Activated CD8-positive, alpha-beta T cell treated with anti-CD3 and anti-CD28 coated beads for 36 hours (primary cell): ENCODE data around the gene RUFY4. TPM values are rescaled to one million over a fixed set of nuclear protein-coding genes. Genes with fewer than 3 reads are reported as not detected.

Source experiments
- ATAC-seq: fragments of 200-7000 bp; cut with Tn5 transposase; one replicate; pipeline ENCODE4 v1.10.0; 2021; ENCODE audit warnings: mild to moderate bottlenecking, moderate library complexity
- CTCF ChIA-PET: fragments of 350-600 bp; sonication (Branson Sonifier 250); formaldehyde crosslinking; loops from one replicate; lab custom pipeline; 2021; ENCODE audit warnings: antibody characterized with exemption; lab: Charles Lee
- POLR2A ChIA-PET: fragments of 350-600 bp; sonication (Branson Sonifier 250); formaldehyde crosslinking; loops from one replicate; lab custom pipeline; 2021; ENCODE audit warnings: antibody characterized with exemption; lab: Charles Lee
- DNase-seq: peaks from one replicate; pipeline ENCODE4 v3.0.0-alpha.2; 2020
- H3K27ac Mint-ChIP-seq: one replicate; pipeline ENCODE4 v1.8.0; 2021; ENCODE audit warnings: mild to moderate bottlenecking, mixed read lengths
- H3K27me3 Mint-ChIP-seq: one replicate; pipeline ENCODE4 v1.8.0; 2021; ENCODE audit warnings: mixed read lengths
- H3K36me3 Mint-ChIP-seq: one replicate; pipeline ENCODE4 v1.8.0; 2021; ENCODE audit warnings: low read depth, mixed read lengths
- H3K4me1 Mint-ChIP-seq: one replicate; pipeline ENCODE4 v1.8.0; 2021; ENCODE audit warnings: low read depth, mixed read lengths
- H3K4me3 Mint-ChIP-seq: one replicate; pipeline ENCODE4 v1.8.0; 2021; ENCODE audit warnings: mild to moderate bottlenecking, moderate library complexity, mixed read lengths
- H3K9me3 Mint-ChIP-seq: one replicate; pipeline ENCODE4 v1.8.0; 2021; ENCODE audit warnings: mixed read lengths
- intact Hi-C: fragments of 100-400 bp; cut with micrococcal nuclease; formaldehyde crosslinking; loops from one replicate; pipeline ENCODE4 v1.10.0; 2022
- total RNA-seq, 2 experiments: library from RNA; stranded (reverse); gene quantifications; one replicate each; pipeline ENCODE4 v1.2.3, GENCODE V29; 2021
- TF ChIP-seq, protein P1 (sequence below): fragments of 200-600 bp; IDR thresholded peaks from one replicate; pipeline ENCODE4 v1.8.0; 2022; ENCODE audit warnings: antibody characterized with exemption, mild to moderate bottlenecking

The RUFY4 gene
- total RNA-seq, 2 experiments from 2014 or later: 0.76 to 0.88 TPM

DNA sequence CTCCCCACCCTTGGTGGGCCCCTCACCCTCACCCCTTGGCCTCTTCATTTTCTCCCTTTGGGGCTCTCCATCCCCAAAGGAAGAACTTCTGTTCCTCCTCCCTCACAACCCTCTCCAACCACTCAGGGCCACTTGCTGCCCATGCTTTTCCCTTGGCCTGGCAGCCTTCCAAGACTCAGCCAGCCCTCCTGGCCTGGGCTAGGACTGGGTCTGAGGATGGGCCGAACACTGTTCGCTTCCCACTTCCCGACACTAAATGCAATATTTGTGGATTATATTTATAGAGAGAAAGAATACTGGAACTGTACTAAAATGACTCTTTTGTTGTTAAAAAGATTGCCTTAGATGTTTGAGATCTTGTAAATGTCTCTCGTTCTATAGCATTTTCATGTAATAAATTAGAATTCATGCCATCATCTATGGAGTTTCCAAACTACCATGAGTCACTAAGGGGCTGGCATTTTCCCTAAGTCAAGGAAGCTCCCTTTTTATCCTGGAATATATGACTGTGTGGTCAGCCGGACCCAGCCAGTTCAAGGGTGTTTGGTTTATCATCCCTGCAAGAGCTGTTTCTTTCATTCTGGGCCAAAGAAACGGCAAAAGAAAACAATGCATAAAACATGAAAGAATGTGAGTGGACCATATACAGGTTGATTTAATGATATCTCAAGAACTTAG, 60.5 kb downstream of the RUFY4 start:
- ChIA-PET POLR2A (no interaction called here), CTCF (no interaction called here)
- Mint-ChIP-seq H3K27ac (no peak overlapping the region), H3K4me3 (no peak overlapping the region), H3K27me3 (peaks cover 10% of the 10 kb centered on the region), H3K9me3 (no peaks in the 10 kb centered on the region), H3K4me1 (peaks cover 8% of the 10 kb centered on the region), H3K36me3 (no peaks in the 10 kb centered on the region)
- intact Hi-C loops: no loop called here
- no peak for ATAC-seq
- DNase-seq: no peak
- TF ChIP-seq, protein P1, sequence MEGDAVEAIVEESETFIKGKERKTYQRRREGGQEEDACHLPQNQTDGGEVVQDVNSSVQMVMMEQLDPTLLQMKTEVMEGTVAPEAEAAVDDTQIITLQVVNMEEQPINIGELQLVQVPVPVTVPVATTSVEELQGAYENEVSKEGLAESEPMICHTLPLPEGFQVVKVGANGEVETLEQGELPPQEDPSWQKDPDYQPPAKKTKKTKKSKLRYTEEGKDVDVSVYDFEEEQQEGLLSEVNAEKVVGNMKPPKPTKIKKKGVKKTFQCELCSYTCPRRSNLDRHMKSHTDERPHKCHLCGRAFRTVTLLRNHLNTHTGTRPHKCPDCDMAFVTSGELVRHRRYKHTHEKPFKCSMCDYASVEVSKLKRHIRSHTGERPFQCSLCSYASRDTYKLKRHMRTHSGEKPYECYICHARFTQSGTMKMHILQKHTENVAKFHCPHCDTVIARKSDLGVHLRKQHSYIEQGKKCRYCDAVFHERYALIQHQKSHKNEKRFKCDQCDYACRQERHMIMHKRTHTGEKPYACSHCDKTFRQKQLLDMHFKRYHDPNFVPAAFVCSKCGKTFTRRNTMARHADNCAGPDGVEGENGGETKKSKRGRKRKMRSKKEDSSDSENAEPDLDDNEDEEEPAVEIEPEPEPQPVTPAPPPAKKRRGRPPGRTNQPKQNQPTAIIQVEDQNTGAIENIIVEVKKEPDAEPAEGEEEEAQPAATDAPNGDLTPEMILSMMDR: no peak

DNA sequence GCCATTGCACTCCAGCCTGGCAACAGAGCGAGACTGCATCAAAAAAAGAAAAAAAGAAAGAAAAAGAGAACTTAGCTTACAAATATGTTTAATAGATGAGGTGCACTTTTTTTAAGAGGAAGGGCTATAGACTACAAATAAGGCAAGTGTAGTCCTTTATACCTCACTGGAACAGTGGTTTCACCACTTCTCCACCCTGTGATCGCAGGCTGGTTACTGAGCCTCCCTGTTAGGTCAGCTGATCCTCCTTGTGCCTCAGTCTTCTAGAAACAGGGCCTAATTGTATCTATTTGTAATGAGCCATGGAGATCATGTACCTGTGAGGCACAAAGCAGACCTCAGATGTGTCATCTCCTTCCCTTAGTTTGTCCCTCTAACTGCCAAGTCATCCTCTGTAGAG, 61.3 kb downstream of the RUFY4 start:
- Mint-ChIP-seq H3K9me3 (no peaks in the 10 kb centered on the region), H3K27me3 (peaks cover 6% of the 10 kb centered on the region), H3K4me1 (peaks cover 8% of the 10 kb centered on the region), H3K36me3 (no peaks in the 10 kb centered on the region), H3K4me3 (no peak overlapping the region), H3K27ac (no peak overlapping the region)
- CTCF ChIA-PET: no interaction called here
- DNase-seq: no peak
- intact Hi-C loops: no loop called here
- TF ChIP-seq, protein P1: no peak
- POLR2A ChIA-PET: no interaction called here
- no peak for ATAC-seq

GRCh38 chr2:218130822-218131221, 61.8 kb downstream of the RUFY4 start:
- POLR2A ChIA-PET: no interaction called here
- Mint-ChIP-seq H3K27ac (no peak overlapping the region), H3K4me1 (peaks cover 3% of the 10 kb centered on the region), H3K27me3 (peaks cover 4% of the 10 kb centered on the region), H3K4me3 (no peak overlapping the region), H3K36me3 (no peaks in the 10 kb centered on the region), H3K9me3 (no peaks in the 10 kb centered on the region)
- no peak for DNase-seq
- TF ChIP-seq, protein P1: no peak
- intact Hi-C loops: no loop called here
- CTCF ChIA-PET: interaction anchor here (0.6 kb wide), 1 partner anchor 245 kb away, joined by 3 read pairs; no protein-coding TSS in a partner anchor
- ATAC-seq: no peak

GRCh38 chr2:218137514-218137913, 68.5 kb downstream of the RUFY4 start:
- H3K27ac Mint-ChIP-seq: no peak overlapping the region
- ATAC-seq (no peak), DNase-seq (no peak)
- H3K9me3 Mint-ChIP-seq: no peaks in the 10 kb centered on the region
- TF ChIP-seq, protein P1: no peak
- no peaks in the 10 kb centered on the region for H3K4me1 Mint-ChIP-seq
- ChIA-PET POLR2A (no interaction called here), CTCF (no interaction called here)
- H3K27me3 Mint-ChIP-seq: peaks cover 30% of the 10 kb centered on the region
- H3K4me3 Mint-ChIP-seq: no peak overlapping the region
- intact Hi-C loops: no loop called here
- H3K36me3 Mint-ChIP-seq: no peaks in the 10 kb centered on the region

DNA sequence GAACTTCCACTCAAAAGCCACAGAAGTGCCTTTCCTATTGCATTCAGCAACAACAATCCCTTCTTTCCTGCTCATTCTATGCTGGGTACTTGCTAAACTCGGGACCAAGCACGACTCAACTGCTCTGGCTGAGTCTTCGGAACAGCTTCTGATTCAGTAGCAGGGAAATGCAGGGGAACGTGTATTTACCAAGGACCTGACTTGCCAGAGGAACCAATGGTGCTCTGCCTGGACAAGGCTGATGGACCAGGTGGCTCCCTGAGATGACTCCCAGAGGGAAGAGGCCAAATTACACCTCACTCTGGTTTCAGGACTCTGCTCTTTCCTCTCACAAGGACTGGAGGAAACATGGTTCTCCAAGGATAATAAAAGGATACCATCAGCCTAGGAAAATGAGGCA, 69.0 kb downstream of the RUFY4 start:
- intact Hi-C loops: no loop called here
- Mint-ChIP-seq H3K36me3 (no peaks in the 10 kb centered on the region), H3K27ac (no peak overlapping the region), H3K4me1 (no peaks in the 10 kb centered on the region), H3K9me3 (no peaks in the 10 kb centered on the region), H3K27me3 (peaks cover 30% of the 10 kb centered on the region), H3K4me3 (no peak overlapping the region)
- TF ChIP-seq, protein P1: no peak
- ChIA-PET CTCF (no interaction called here), POLR2A (no interaction called here)
- ATAC-seq (no peak), DNase-seq (no peak)

Other genes with a start within 250 kb of the RUFY4 start
- gene TNS1, start 66.3 kb upstream of the RUFY4 start, total RNA-seq: 1 to 10 TPM; 1.8 to 2.0 TPM
- under 1 TPM; 0.22 to 0.27 TPM for gene CXCR2, start 56.8 kb downstream of the RUFY4 start, total RNA-seq
- gene CXCR1, start 97.7 kb downstream of the RUFY4 start, total RNA-seq: not detected
- 100 to 1,000 TPM; 636 to 644 TPM for gene ARPC2, start 147.9 kb downstream of the RUFY4 start, total RNA-seq
- under 1 TPM; 0.16 to 0.45 TPM for gene GPBAR1, start 191.8 kb downstream of the RUFY4 start, total RNA-seq
- gene AAMP, start 200.9 kb downstream of the RUFY4 start, total RNA-seq: 10 to 100 TPM; 75.8 to 82.8 TPM
- 10 to 100 TPM; 19.8 to 24.4 TPM for gene PNKD, start 201.3 kb downstream of the RUFY4 start, total RNA-seq
- gene TMBIM1, start 223.2 kb downstream of the RUFY4 start, total RNA-seq: 10 to 100 TPM; 53.5 to 57.9 TPM